Spinal cord (tissue), 10 donors: ENCODE data around the gene AFMID. TPM values are rescaled to one million over a fixed set of nuclear protein-coding genes. Genes with fewer than 3 reads are reported as not detected.
"Not testable (repeated sequence)": the region's sequence is repeated elsewhere in the genome, so short reads cannot be mapped to it uniquely, and the experiment has no call there.

Experiments
- DNase-seq, 6 donors: peaks; one replicate each; pipeline versions ENCODE4 v3.0.0 to v3.0.0-alpha.2; 2013 to 2015; ENCODE audit warnings: low spot score in 6 of 6, low read depth in 4 of 6
- H3K27ac ChIP-seq: one replicate; pipeline ENCODE4 v1.5.1; 2013; ENCODE audit warnings: low read depth, low read length, control low read depth
- H3K27me3 ChIP-seq: one replicate; pipeline ENCODE4 v1.6.1; 2013; ENCODE audit warnings: low read length; ENCODE audit not compliant: control insufficient read depth, insufficient read depth
- H3K36me3 ChIP-seq: one replicate; pipeline ENCODE4 v1.6.1; 2013; ENCODE audit warnings: low read length; ENCODE audit not compliant: control insufficient read depth, insufficient read depth
- H3K4me1 ChIP-seq: one replicate; pipeline ENCODE4 v1.6.1; 2013; ENCODE audit warnings: low read length; ENCODE audit not compliant: control insufficient read depth, insufficient read depth
- H3K4me3 ChIP-seq: one replicate; pipeline ENCODE4 v1.5.1; 2013; ENCODE audit warnings: low read depth, low read length, control low read depth
- H3K9me3 ChIP-seq: one replicate; pipeline ENCODE4 v1.6.1; 2013; ENCODE audit warnings: low read length; ENCODE audit not compliant: control insufficient read depth, insufficient read depth
- WGBS: methylation state at CpG from one replicate; pipeline ENCODE4 v1.1.5; 2013; ENCODE audit warnings: missing lambda C conversion rate; ENCODE audit not compliant: insufficient coverage; 5-methylcytosine and 5-hydroxymethylcytosine counted together
- polyA plus RNA-seq, 2 donors: library from polyadenylated mRNA; unstranded; fragments of 120-200 nt; gene quantifications; one replicate each; pipeline ENCODE4 v1.2.1, GENCODE V29; 2013; ENCODE audit not compliant: insufficient read length in 2 of 2
- total RNA-seq, 2 donors: library from RNA; depleted of rRNA in 1 of 2; stranded (reverse); fragments of 120-200 nt in 1 of 2; fragments of >200 nt in 1 of 2; gene quantifications; one replicate each; pipeline versions ENCODE4 v1.2.3 to v1.2.4, GENCODE V29; 2013 to 2014
- donor health status: healthy.

The AFMID gene
- total and polyA plus RNA-seq, 4 donors, result 19.9 to 33.3 (median 29.6) TPM

DNA sequence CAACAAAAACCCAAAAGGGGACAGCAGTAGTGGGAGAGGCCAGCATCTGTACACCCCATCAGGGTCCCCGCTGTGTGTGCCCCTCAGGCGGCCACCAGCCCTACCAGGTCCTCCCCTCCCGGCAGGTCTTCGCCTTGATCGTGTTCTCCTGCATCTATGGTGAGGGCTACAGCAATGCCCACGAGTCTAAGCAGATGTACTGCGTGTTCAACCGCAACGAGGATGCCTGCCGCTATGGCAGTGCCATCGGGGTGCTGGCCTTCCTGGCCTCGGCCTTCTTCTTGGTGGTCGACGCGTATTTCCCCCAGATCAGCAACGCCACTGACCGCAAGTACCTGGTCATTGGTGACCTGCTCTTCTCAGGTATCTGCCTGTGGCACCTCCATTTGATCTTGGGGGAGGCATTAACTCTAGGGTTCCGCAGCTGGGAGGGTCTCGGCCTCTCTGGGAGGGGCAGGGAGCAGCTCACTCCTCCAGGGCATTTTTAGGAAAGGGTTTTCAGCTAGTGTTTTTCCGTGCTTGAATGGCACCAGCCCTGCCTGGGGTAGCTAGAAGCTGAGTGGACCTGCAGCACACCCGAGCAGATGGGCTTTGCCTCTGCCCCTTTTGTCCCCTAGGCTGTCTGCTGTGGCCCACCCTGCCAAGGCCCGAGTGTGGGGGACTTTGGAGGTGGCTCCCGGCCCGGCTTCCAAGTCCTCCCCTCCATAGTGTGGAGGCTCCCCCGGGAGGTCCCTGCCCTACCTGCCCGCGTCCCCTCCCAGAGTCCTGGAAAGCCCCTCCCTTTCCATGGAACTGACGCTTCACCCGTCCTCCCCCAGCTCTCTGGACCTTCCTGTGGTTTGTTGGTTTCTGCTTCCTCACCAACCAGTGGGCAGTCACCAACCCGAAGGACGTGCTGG is 16.2 kb upstream of the AFMID start:
- H3K36me3 ChIP-seq, result peaks cover 51% of the 10 kb centered on the region
- 83% methylated on average over 28 of the region's 31 CpGs for WGBS
- H3K4me1 ChIP-seq, result peaks cover 58% of the 10 kb centered on the region
- no peak overlapping the region for H3K4me3 ChIP-seq
- H3K27me3 ChIP-seq, result peaks cover 2% of the 10 kb centered on the region
- H3K27ac ChIP-seq, result no peak overlapping the region
- DNase-seq, result no peak
- H3K9me3 ChIP-seq, result no peaks in the 10 kb centered on the region

- 81% methylated on average over 12 of the region's 19 CpGs for WGBS
- not testable (repeated sequence) for DNase-seq, H3K27ac ChIP-seq
Measured at GRCh38 chr17:78171591-78172248, 15.4 kb upstream of the AFMID start.

GRCh38 chr17:78172249-78173051 is 14.7 kb upstream of the AFMID start:
- H3K36me3 ChIP-seq, result peaks cover 53% of the 10 kb centered on the region
- H3K27ac ChIP-seq, result peak overlapping the region; percentile 7
- 51% methylated on average over 16 of the region's 19 CpGs for WGBS
- H3K4me1 ChIP-seq, result peaks cover 68% of the 10 kb centered on the region
- peaks cover 2% of the 10 kb centered on the region for H3K27me3 ChIP-seq
- no peaks in the 10 kb centered on the region for H3K9me3 ChIP-seq
- no peak overlapping the region for H3K4me3 ChIP-seq
- no peak for DNase-seq

More at GRCh38 chr17:78171591-78172248, 15.4 kb upstream of the AFMID start:
- H3K36me3 ChIP-seq, result peaks cover 53% of the 10 kb centered on the region
- H3K9me3 ChIP-seq, H3K4me3 ChIP-seq, H3K27me3 ChIP-seq: not testable (repeated sequence)
- peaks cover 65% of the 10 kb centered on the region for H3K4me1 ChIP-seq

DNA sequence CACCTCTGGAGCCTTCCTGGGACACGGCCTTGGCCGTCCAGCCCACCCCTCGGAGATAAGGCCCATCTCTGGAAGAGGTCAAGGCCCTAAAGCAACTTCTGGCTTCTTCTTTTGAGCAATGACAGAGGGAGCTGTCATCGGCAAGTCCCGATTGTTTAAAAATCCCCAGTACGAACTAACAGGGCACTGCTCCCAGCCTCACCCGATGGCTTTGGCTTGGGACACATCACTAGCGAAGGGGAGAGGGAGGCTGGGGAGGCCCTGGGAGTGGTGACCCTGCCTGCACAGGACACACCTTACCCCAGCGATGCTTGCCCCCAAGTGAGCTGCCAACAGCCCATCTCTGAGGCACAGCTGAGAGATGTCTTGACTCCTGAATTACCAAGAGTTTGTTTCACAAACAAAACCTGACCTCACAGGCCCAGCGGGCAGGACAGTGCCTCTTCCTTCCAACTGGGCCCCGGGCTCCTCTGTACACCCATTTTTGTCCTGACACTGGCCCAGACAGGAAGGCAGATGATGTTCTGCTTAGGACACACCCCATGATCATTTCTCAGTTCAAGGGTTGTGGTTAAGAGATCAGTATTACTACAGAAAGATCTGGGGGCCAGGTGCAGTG is 14.0 kb upstream of the AFMID start:
- H3K4me3 ChIP-seq, result no peak overlapping the region
- H3K9me3 ChIP-seq, result no peaks in the 10 kb centered on the region
- peaks cover 53% of the 10 kb centered on the region for H3K36me3 ChIP-seq
- WGBS, result 75% methylated on average over 9 of the region's 11 CpGs
- H3K27me3 ChIP-seq, result no peaks in the 10 kb centered on the region
- H3K27ac ChIP-seq, result no peak overlapping the region
- H3K4me1 ChIP-seq, result peaks cover 63% of the 10 kb centered on the region
- DNase-seq, result no peak

GRCh38 chr17:78174346-78174869 is 12.8 kb upstream of the AFMID start:
- H3K36me3 ChIP-seq, result peaks cover 58% of the 10 kb centered on the region
- peak in 1 of 6 donors; percentile 56 for DNase-seq
- H3K4me3 ChIP-seq, result no peak overlapping the region
- H3K27me3 ChIP-seq, result no peaks in the 10 kb centered on the region
- peaks cover 56% of the 10 kb centered on the region for H3K4me1 ChIP-seq
- no peaks in the 10 kb centered on the region for H3K9me3 ChIP-seq
- WGBS, result 56% methylated on average over 15 of the region's 15 CpGs
- H3K27ac ChIP-seq, result peak overlapping the region; percentile 0

DNA sequence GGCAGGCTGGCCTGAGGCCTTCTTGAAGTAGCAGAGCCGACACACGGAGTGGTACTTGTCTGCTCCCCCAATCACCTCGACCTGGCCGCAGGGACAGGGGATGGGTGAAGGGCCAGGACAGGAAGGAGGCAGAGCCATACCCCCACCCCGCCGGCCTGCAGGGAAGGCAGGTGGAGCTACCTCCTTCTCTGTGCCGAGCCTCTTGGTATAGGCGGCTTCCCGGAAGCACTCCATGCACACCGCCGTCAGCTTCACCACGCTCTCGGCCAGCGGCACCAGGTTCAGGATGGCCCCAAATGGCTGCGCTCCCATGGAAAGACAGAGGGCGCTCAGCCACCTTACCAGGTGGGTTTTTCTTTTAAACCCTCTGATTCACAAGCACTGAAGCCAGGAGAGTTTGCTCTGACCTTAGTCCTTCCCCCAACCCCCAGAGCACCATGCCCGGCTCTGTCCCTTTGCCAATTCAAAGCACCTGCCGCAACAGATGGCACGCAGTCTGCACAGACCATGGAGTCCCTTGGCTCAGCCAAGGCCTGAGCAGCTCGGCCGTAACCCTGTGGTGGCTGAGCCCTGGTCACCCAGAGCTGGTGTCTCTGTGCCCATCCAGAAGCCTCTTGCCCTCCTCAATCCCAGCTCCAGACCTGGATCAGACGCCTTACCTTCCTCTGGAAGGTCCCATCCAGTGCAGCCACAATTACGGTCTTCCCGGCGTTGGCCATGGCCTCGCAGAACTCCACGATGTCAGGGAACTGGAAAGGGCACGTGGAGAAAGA is 12.1 kb upstream of the AFMID start:
- WGBS, result 79% methylated on average over 25 of the region's 28 CpGs
- no peak overlapping the region for H3K4me3 ChIP-seq
- peak in 1 of 6 donors; percentile 58 for DNase-seq
- H3K27me3 ChIP-seq, result no peaks in the 10 kb centered on the region
- H3K9me3 ChIP-seq, result no peaks in the 10 kb centered on the region
- H3K27ac ChIP-seq, result peak overlapping the region; percentile 0
- H3K36me3 ChIP-seq, result peaks cover 59% of the 10 kb centered on the region
- H3K4me1 ChIP-seq, result peaks cover 49% of the 10 kb centered on the region

DNA sequence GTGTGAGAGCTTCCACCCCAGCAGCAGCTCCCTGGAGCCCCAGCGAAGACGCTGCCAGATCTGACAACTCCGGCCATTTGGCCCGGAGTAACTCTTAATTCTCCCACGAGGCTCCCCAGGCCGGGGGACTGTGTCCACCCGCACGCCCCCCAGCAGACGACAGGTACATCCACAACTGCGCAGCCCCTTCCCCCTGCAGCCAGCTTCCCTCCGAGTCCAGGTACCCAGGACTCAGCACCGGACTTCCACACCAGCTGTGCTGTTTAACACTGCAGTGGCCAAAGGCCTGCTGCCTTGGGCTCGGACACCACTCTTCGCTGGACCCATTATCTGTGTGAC is 11.6 kb upstream of the AFMID start:
- DNase-seq, result no peak
- H3K4me3 ChIP-seq, result no peak overlapping the region
- peaks cover 57% of the 10 kb centered on the region for H3K36me3 ChIP-seq
- 88% methylated on average over 14 of the region's 14 CpGs for WGBS
- H3K9me3 ChIP-seq, result no peaks in the 10 kb centered on the region
- H3K4me1 ChIP-seq, result peaks cover 48% of the 10 kb centered on the region
- H3K27ac ChIP-seq, result no peak overlapping the region
- H3K27me3 ChIP-seq, result no peaks in the 10 kb centered on the region

- WGBS, result 38% methylated on average over 5 of the region's 14 CpGs
- H3K9me3 ChIP-seq, result no peaks in the 10 kb centered on the region
- H3K4me3 ChIP-seq, result no peak overlapping the region
- no peak overlapping the region for H3K27ac ChIP-seq
- no peaks in the 10 kb centered on the region for H3K27me3 ChIP-seq
- peaks cover 44% of the 10 kb centered on the region for H3K4me1 ChIP-seq
- peaks cover 47% of the 10 kb centered on the region for H3K36me3 ChIP-seq
- DNase-seq, result peak in 2 of 6 donors; percentile 41 to 64
Measured at GRCh38 chr17:78176548-78177025, 10.6 kb upstream of the AFMID start.
